ENCODE data around the gene RREB1.
"Not testable (repeated sequence)": the region's sequence is repeated elsewhere in the genome, so short reads cannot be mapped to it uniquely, and the experiment has no call there.

RREB1 gene

DNA sequence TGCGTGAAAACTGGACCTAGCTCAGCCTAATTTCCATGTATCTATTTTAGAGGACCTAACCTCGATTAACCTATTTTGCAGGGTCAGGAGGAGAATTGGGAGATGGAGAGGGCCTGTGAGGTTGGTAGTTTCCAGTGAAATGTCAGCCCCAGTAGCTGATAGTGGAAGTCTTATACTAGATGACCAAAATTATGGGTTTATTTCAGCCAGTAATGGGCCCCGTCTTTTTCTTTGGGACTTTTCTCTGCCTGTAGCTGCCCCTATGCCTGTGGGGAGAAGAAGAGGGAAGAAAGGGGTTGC is 37.8 kb downstream of the RREB1 start:
- no peak for DNase-seq (ENCODE audit: low read depth)

DNA sequence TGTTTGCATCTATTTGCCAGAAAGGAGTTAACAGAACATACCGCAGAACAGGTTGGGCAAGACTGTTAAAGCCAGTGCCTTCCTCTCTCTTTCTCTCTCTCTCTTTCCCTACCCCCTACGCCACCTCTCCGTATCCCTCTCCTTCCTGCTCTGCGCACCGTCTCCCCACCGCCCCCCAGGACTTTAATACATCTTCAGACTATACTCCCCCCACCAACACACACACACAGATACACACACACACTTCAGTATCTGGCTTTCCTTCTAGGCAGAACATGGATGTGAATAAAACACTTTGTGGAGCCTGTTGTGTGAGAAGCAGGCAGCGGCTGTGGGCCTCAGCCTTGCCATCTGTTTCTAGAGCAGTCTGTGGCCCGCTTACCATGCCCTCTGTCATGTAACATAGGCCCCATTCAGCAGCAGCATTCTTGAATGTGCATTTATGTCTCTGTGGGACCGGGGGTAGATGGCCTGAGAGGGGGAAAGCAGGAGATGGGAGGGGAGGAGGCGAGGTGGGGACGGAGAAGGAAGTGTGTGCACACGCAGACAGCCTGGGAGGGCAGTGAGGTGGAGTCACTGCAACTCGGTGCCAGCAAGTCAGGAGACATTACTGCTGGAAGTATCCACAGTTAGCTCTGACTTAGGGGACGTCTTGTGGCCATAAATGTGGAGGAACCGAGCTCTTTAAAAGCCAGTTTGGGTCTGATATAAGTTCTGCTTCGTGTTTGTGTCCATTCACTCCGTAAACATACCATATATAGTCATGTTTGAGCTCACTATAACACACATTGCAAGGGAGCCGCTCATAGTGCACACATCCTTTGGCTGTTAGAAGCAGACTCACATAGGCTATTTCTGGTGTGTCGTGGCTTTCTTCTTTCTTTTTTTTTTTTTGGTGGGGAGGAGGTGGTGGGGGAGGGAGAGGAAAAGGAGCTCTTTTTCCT is 38.4 kb downstream of the RREB1 start:
- no peak for DNase-seq (ENCODE audit: low read depth)

DNA sequence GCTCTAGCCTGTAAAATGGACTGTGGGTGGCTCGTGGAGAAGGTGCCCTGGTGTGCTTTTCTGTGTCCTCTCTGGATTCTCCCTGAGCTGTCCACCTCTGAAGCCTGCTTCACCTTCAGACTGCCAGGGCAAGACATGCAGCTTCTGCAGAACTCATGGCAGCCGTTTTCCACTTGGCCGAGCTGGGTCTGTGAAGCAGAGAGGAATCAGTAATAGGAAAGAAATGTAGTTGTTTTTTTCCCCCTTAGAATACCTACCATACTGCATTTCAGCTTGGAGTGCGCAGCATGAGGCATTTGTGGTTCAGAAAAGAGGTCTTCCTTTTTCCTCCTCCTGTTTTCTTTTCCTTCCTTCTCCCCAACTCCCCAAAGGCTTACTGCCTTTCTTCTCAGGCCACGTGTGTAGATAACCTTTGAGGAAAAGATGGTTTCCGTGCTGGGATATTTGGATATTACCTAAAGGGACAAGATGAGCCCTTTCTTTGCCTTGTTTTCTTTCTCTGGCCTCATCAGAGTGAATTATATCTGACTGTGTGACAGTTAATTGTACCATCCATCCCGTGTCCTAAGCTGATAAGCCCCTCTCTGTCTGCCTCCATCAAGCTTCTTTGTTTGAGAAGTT is 39.4 kb downstream of the RREB1 start:
- DNase-seq (ENCODE audit: low read depth): no peak

DNA sequence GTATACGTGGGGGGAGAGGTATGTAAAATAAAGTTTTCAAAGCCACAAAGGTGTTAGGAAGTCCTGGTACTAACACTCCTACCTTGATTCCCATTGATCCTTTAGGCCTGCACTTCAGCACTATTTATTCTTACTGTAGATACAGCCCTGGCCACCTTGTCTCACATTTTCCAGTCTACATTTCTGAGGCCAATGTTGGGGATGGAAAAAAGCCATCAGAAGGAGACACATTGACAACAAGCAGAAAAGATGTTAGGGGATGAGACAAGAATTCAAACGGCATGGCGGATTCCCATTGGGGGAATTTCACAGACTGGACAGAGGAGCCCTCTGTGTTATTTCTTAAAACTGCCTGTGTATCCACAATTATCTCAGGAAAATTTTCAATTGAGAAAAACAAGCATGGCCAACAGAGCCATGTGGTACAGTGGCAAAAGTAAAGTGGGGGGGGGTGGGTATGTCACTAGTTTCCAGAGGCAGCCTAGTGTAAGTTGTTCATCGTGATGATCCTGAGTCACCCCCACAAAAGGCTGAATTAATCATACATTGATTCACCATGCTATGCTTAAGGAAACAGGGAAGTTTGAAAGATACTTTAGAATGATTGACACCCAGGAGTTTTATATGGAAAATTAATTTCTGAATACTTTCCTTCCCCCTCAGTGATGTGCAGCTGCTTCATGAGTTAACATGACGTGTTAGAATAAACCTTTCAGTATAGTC is 40.5 kb downstream of the RREB1 start:
- DNase-seq (ENCODE audit: low read depth): peak; percentile 68

DNA sequence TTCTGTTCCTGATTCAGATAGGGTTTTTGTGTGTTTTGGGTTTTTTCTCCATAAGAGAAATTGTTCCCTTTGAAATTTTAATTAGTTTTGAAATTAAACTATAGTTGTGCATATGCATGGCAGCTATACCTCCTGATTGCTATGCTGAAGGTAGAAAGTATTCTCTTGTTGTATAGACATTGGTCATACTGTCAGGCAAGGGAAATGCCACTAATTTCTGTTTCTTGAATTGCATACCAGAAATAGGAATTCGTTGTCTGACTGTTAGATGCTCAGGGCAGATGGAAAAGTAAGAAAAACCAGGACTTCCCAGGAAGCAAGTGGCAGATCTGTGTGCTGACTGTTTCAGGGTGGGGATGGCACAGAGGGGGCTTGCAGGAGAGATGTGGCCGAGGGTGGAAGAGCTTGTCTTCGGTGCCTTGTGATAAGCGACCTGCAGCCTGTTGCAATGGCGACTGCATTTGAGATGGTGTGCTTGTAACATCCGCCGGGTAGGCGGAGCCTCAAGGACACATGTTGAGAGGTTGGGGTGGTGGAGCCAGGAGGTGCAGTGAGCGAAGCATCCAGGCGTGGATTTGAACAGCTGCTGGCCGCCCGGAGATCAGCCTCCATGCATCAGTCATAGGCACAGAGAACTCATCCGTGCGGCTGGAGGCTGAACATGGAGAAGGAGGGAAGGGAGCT is 42.8 kb downstream of the RREB1 start:
- DNase-seq (ENCODE audit: low read depth): no peak

DNA sequence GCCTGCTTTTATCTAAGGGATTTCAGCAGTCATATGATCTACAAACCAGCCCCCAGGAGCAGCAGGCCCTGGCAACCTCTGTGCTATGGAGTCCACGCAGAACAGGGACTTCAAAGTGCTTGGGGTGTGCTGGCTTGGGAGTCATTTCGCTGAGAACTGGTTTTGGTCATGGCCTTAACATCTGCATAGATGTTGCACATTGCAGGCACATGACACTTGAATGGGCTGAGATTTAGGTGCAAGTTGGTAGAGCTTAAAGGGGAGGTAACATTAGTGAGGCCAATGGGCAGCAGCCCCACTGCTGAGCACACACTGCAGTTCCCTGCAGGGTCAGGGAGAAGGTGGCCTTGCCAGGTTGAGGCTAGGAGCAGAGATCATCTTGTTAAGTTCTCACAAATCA is 43.6 kb downstream of the RREB1 start:
- no peak for DNase-seq (ENCODE audit: low read depth)

DNA sequence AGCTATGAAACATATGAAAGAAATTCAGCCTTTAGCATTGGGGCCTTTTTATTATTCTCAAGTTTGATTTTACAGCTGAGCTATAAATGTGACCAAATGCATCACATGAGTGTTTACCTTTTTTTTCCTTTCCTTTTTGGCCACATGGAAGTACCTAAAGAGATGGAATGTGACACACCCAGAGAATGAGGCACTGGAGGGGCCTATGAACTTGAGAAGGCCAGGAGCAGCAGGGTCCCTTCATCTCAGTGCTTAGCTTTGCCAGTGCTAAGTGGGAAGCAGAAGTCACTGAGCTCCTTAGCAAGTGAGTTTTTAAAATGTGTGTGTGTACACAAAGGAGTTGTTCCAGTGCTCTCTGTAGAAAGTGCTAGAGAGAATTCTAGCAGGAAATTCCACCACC is 44.7 kb downstream of the RREB1 start:
- DNase-seq (ENCODE audit: low read depth): no peak

DNA sequence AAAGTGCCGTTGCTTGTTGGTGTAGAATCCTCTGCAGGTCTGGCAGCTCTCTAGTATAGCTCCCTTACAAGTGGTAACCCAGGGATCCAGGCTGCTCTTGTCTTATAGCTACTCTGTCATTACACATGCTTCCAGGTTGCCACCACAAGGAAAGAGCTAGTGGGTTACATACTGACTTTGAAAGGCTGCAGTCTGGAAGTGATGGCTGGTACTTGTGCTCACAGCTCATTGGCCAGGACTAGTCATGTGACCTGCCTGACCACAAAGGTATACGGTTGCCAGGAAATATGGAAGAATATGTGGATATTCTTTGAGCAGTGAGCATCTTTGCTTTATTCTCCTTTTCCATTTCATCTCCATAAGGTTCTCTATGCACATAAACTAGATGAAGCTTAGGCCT is 46.0 kb downstream of the RREB1 start:
- no peak for DNase-seq (ENCODE audit: low read depth)

DNA sequence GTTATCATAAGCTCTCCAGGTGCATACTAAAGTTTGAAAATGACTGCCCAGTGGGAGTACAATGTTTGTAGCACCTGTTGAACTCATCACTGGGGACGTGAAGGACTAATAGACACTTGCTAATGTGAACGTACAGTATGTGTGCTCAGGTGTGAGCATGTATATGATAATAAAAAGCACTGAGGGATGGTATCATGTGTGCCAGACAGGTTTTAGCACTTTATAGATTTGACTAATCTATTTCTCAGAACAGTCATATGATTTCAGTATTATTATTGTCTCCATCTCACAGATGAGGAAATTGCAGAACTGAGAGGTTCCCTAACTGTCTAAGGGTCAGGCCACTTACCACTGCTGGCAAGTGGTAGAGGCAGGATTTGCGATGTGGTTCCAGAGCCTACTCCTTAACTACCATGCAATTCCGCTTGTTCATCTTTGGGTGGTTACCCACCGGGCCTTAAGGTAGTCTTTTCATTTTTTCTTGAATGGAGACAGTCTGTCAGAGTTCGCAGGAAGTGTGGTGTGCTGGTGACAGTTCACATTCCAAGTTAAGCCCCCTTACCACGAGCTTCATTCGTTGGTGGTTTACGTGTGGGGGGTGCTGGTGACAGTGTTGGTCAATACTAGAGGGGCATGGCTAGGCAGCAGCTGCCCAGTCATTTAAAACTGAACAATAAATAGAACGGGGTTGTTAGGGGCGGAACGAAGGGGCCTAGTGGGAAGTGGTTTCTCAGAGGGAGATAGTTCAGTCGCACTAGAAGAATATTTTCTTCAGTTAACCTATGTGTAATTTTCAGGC is 46.8 kb downstream of the RREB1 start:
- DNase-seq (ENCODE audit: low read depth): no peak

DNA sequence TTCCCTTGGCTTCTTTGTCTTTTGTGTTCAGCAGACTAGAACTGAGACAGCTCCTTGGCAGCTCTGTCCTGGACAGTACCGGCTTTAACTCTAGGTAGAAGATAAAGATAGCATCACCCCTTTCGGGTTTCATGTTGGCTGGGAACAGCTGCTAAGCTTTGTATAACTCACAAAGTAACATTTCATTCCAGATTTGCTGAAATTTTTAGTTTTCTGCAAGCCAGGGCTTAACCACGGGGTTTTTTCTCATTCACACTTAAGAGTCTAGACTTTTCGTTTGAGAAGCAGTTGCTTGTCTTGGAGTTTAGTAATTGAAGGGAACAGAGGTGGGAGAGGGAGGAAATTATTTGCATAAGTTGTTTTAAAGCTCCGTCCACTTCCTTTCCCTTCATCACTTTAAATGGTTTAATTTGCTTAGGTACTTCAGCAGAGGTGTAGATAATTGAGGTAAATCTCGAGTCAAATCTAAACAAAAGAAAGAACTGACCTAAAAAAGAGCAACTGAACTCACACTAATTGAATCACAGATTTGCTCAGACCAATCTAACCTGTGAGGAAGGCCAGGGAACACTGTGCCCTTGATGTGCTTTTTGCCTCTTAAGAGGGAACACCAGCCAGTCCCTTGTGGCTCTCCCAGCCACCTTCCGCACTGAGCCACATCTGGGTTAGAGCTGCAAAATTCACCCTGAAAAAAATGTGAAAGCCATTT is 48.3 kb downstream of the RREB1 start:
- DNase-seq (ENCODE audit: low read depth): no peak

DNA sequence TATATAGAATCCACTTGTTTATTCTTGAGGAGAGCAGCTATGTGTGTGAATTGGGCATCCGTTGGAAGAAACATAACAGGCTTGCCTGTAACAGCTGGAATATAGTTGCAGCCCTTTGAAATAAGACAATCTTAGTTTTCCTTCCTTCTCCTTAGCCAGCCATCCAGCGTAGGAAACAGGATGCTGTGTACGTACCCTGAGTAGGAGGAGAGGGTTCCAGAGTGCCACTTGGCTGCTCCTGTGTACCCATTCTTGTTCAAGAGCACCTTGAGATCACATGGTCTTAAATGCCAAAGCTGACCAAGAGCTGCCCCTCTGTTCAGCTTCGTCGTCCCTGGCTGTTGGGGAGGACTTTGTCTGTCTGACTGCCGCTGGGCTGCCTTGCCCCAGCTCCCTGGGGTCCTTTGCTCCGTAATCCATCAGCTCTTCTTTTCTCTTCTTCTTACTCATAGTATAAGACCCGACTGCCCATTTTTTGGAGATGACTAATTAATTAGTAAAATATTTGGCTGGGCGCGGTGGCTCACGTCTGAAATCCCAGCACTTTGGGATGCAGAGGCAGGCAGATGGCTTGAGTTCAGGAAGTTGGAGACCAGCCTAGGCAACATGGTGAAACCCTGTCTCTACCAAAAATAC is 49.0 kb downstream of the RREB1 start:
- peak; percentile 89 for DNase-seq (ENCODE audit: low read depth)

DNA sequence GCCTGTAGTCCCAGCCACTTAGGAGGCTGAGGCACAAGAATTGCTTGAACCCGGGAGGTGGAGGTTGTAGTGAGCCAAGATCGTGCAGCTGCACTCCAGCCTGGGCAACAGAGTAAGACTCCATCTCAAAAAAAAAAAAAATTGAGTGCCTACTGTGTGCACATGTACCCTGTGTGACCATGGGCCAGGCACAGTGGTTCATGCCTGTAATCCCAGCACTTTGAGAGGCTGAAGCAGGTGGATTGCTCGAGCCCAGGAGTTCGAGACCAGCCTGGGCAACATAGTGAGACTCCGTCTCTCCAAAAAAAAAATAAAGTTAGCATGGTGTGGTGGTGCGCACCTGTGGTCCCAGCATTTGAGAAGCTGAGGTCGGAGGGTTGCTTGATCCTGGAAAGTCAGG is 49.5 kb downstream of the RREB1 start:
- not testable (repeated sequence) for DNase-seq (ENCODE audit: low read depth)

DNA sequence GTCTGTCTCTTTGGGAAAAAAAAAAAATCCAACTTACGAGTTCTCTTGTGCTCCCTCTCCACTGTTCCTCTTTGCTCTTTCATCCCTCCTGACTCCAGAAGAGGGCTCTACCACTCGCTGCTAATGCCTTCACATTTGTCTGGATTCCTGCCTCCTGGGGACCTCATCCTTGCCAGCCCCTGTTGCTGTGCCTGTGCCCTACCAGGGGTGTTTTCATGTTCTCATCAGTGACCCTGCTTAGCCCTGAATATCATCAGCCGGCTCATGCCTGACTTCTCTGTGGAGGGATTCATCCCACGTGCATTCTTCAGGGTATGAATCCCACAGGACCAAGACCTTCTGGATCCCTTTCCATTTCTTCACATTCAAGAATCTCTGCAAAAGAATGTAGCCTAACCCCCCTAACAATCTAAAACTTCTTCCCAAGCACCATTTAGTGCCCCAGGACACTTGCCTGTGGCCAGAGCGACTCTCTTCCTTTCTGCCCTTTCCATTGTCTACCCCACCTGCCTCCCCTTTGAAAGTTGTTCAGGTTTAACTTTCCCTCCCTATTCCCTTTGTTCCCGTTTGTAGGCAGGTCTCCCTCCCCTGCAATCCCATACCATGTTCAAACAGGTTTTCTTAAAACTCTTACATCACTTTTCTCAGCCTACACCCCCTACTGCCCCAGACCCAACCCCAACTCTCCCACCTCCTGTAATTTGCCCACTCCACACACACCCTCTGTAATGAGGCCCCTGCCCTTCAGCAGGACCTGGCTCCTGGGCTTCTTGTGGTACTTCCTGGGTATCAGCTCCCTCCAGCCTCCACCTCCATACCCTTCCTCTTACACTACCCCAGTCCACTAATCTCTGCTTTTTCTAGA is 50.2 kb downstream of the RREB1 start:
- no peak for DNase-seq (ENCODE audit: low read depth)

DNA sequence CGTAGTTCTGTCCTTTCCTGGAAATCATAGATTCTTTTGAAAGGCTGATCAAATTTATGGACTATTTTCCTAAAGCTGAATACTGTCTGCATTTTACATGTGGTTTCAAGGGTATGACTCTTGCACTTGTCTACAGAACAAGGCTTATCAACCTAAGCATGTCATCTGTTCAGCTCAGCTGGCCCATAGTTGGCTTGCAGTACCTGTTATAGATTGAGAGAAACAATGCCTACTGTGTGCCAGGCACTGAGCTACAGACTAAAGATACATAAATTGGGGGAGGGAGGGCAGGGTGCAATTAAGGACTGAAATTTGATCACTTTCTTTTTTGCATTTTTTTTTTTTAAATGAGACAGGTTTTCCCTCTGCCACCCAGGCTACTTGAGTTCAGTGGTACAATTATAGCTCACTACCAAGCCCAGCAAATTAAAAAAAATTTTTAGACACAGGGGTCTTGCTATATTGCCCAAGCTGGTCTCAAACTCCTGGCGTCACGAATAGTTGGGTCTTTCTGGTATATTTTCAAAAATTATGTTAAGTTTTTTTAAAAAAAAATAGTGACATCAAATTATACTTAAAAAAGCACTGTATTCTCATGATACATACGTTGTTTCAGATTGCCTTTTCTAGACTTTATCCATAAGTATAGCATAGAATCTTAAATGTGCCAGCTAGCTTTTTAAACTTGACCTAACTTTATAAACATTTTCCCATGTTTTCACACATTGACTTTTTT is 52.2 kb downstream of the RREB1 start:
- DNase-seq (ENCODE audit: low read depth): no peak

DNA sequence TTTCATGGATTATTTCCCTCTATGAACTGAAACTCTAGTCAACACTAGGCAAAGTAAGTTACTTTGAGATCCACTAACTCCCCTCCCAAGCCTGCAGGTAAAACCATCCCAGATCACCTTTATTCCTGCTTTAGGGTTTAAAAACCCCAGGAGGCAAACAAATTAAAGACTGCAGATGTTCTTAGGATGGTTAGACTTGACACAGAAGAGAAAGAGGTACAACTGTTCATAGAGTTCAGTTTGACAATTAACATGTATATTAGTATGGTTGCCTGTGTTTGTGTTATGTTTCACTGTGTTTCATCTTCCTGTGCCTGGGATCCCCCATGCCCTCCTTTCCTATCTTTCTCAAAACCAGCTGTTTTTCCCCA is 53.5 kb downstream of the RREB1 start:
- no peak for DNase-seq (ENCODE audit: low read depth)

DNA sequence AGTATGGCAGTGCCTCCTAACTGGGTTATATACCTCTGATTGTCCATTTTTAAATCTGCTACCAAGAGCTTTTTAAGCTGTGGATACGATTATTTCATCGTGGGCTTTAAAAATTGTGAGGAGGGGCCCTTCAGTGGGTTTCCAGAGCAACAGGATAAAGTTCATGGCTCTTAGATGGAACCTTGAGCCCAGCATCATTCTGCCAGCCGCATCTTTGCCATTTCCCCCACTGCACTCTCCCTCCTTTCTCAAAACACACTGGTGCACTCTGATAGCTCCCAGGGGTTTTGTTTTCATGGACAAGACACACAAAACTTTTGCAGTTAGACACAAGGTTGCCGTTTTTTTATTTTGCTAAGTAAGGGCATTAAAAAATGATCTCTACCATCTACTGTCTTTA is 54.1 kb downstream of the RREB1 start:
- DNase-seq (ENCODE audit: low read depth): no peak

DNA sequence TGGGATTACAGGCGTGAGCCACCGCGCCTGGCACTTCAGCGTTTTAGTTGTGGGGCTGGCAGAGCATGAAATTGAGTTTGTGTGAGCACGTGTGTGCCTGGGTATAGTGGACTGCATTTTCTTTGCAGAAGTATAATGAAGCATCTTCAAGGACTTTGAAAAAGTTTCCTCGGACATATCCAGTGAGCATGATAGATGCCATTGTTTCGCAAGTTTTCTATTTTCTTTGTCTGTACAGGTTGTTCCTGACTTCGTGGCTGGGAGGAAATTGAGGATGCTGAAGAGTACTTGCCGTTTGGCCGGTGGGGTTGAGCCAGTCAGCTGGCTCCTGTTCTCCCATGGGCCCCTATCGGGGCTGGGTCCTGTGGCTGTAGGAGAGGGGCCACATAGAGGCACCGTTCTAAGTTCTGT is 55.9 kb downstream of the RREB1 start:
- DNase-seq (ENCODE audit: low read depth): no peak

DNA sequence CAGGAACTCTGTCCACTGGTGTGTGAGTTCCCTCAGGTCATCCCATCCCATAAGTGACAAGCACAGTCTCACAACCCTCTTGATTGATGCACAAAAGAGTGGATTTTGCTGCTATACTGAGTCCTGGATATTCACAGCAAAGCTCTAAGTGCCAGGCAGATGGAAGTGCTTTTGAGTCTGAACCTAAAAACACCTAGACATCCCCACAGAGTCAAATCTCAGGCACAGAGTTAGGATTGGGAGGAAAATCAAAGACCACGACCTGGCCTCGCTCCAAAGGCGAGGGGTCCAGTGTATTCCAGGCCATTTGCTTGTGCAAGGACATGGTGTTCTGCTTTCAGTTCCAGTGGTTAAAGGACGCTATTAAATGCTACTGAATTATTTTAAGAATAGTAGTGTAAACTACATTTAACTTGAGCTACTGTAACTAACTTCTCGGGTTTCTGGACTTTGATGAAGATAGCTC is 56.8 kb downstream of the RREB1 start:
- DNase-seq (ENCODE audit: low read depth): no peak

Data from HS-5 (cell line).